ENCODE data around the gene ATP11A. TPM values are rescaled to one million over a fixed set of nuclear protein-coding genes. Genes with fewer than 3 reads are reported as not detected.

ATP11A gene
- total RNA-seq, 1 donor from 2014 or later = 11.5 TPM

DNA sequence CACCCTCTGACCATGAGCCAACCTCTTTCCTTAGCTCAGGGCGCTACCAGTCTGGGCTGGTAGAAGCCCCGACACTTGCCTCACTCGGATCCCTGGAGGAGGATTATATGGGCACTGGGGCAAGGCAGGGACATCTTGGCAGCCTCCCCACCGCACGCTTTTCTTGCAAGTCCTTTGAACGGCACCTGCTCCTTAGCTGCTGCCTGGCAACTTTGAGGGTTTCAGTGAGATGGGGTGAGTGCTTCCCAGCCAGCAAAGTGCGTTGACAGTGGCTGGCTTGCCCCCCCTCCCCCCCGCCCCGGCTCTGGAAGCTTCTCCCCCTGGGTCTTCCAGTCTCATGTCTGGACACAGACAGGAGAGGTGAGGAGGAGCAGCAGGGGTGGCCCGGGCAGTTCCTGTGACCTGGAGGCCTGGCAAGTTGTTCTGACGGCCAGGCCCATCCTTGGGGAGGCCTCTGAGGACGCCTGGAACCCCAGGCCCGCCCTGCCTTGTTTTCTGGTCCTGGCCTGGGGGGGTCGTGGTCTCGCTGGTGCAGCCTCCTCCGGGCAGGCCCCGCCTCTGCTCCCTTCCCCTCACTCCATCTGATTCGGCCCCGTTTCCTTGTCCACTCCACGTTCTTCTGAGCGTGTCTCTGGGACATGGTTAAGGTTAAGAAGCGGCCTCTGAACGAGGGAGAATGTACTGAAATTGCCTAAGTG lies 75.2 kb downstream of the ATP11A start:
- Histone ChIP-seq H3K9me3 (ENCODE audit: control insufficient read depth in 3 of 3, low read length in 3 of 3) (no peaks in the 10 kb centered on the region), H3K4me1 (ENCODE audit: control insufficient read depth in 3 of 3, insufficient read depth in 3 of 3, low read length in 3 of 3) (peaks cover 12 to 19% (median 16%) of the 10 kb centered on the region in 3 donors), H3K27me3 (ENCODE audit: control insufficient read depth in 3 of 3, insufficient read depth in 3 of 3, low read length in 3 of 3) (no peaks in the 10 kb centered on the region), H3K36me3 (ENCODE audit: control insufficient read depth in 3 of 3, insufficient read depth in 3 of 3, low read length in 3 of 3) (no peaks in the 10 kb centered on the region), H3K9ac (ENCODE audit: low read depth in 1 of 3, low read length in 3 of 3) (no peak overlapping the region), H3K4me3 (ENCODE audit: low read length in 3 of 3) (no peak overlapping the region), H3K27ac (ENCODE audit: low read depth, low read length) (no peak overlapping the region)

DNA sequence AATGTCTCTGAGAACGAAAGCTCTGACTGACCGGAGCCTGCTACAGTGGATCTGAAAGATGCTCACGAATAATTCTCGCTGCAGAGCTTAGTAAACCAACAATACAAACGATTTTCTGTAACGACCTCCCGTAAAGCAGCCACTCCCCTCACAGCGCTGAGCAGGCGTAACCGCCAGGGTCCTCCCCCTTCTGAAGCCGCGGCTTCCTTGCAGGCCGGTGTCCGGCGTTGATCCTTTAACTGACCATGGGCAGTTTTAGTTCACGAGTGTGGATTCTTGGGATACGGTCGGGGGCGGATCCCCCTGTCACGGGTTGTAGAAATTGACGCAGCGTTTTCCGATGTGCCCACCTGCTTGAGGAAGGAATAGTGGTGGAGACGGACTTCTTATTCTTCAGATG lies 75.9 kb downstream of the ATP11A start:
- Histone ChIP-seq H3K27me3 (ENCODE audit: control insufficient read depth in 3 of 3, insufficient read depth in 3 of 3, low read length in 3 of 3) (no peaks in the 10 kb centered on the region), H3K4me1 (ENCODE audit: control insufficient read depth in 3 of 3, insufficient read depth in 3 of 3, low read length in 3 of 3) (peaks cover 12 to 25% (median 17%) of the 10 kb centered on the region in 3 donors), H3K4me3 (ENCODE audit: low read length in 3 of 3) (no peak overlapping the region)

DNA sequence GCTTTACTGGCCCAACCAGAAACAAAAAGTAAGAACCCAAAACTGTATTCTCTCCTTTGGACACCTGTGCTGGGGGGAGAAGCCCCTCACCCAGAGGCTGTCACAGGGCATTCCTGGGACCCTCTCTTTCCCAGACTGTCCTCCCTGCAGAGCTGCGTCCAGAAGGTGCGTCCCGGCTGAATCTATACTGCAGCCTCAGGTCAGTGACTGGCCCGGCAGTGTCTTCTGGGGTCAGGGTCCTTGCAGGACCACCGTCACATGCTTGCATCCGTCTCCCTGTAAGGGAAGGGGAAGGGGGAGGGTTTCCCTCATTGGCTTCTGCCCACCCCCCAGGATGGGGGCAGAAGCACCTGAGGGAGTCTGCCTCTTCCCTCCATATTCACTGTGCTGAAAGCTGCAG lies 76.5 kb downstream of the ATP11A start:
- H3K9ac ChIP-seq (ENCODE audit: low read depth in 1 of 3, low read length in 3 of 3) = no peak overlapping the region
- H3K36me3 ChIP-seq (ENCODE audit: control insufficient read depth in 3 of 3, insufficient read depth in 3 of 3, low read length in 3 of 3) = no peaks in the 10 kb centered on the region
- H3K4me1 ChIP-seq (ENCODE audit: control insufficient read depth in 3 of 3, insufficient read depth in 3 of 3, low read length in 3 of 3) = peaks cover 12 to 25% (median 17%) of the 10 kb centered on the region in 3 donors
- no peaks in the 10 kb centered on the region for H3K9me3 ChIP-seq (ENCODE audit: control insufficient read depth in 3 of 3, low read length in 3 of 3)
- H3K27me3 ChIP-seq (ENCODE audit: control insufficient read depth in 3 of 3, insufficient read depth in 3 of 3, low read length in 3 of 3) = no peaks in the 10 kb centered on the region
- no peak overlapping the region for H3K4me3 ChIP-seq (ENCODE audit: low read length in 3 of 3)
- H3K27ac ChIP-seq (ENCODE audit: low read depth, low read length) = no peak overlapping the region

More for the DNA sequence above, 75.9 kb downstream of the ATP11A start:
- no peaks in the 10 kb centered on the region for H3K9me3 ChIP-seq (ENCODE audit: control insufficient read depth in 3 of 3, low read length in 3 of 3)
- H3K36me3 ChIP-seq (ENCODE audit: control insufficient read depth in 3 of 3, insufficient read depth in 3 of 3, low read length in 3 of 3) = no peaks in the 10 kb centered on the region
- H3K27ac ChIP-seq (ENCODE audit: low read depth, low read length) = no peak overlapping the region
- H3K9ac ChIP-seq (ENCODE audit: low read depth in 1 of 3, low read length in 3 of 3) = no peak overlapping the region

DNA sequence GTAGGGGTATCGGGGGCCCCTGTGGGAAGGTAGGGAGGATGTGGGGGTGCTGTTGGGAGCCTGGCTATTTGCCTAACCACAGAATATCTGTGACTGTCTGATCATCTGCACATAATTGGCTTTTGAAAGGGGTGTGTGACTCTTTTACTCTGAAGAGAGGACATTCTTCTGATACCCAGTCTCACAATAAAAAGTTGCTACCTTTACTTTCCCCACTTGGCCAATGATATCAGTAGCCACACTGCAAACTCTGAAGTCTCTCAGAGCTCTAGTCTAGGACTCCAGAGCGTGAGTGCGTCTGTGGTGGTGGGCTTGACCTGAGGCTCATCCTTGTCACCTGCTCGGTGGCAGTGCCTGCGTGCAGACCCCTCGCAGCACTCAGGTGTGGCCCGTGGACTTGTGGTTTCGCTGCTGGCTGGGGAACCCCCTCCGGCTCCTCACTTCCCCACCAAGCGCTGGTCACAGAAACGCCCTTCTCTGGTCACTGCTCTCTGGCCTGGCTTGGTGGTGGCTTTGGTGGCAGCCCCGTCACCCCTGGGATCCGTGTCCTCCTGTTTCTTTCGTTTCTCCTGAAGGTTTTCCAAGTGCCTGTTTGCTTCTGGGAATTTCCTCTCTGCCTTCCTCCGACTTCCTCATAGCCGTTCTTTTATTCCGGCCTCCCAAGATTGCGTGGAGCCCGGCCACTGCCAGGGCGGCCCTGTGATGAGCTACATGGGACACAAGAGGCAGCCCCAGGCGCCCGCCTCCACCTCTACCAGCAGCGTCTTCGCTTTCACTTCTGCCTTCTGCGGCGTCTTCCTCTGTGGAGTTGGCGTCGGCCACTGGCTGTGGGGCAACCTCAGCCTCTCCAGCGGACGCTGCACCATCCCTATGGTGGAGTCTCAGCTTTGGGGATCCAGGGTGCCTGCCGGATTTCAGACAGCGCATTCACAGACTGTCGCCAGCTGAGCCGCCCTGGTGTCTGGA lies 78.0 kb downstream of the ATP11A start:
- Histone ChIP-seq H3K27ac (ENCODE audit: low read depth, low read length) (no peak overlapping the region), H3K9ac (ENCODE audit: low read depth in 1 of 3, low read length in 3 of 3) (no peak overlapping the region), H3K27me3 (ENCODE audit: control insufficient read depth in 3 of 3, insufficient read depth in 3 of 3, low read length in 3 of 3) (no peaks in the 10 kb centered on the region), H3K4me1 (ENCODE audit: control insufficient read depth in 3 of 3, insufficient read depth in 3 of 3, low read length in 3 of 3) (peaks cover 10 to 22% (median 12%) of the 10 kb centered on the region in 3 donors), H3K9me3 (ENCODE audit: control insufficient read depth in 3 of 3, low read length in 3 of 3) (no peaks in the 10 kb centered on the region), H3K36me3 (ENCODE audit: control insufficient read depth in 3 of 3, insufficient read depth in 3 of 3, low read length in 3 of 3) (no peaks in the 10 kb centered on the region), H3K4me3 (ENCODE audit: low read length in 3 of 3) (no peak overlapping the region)

DNA sequence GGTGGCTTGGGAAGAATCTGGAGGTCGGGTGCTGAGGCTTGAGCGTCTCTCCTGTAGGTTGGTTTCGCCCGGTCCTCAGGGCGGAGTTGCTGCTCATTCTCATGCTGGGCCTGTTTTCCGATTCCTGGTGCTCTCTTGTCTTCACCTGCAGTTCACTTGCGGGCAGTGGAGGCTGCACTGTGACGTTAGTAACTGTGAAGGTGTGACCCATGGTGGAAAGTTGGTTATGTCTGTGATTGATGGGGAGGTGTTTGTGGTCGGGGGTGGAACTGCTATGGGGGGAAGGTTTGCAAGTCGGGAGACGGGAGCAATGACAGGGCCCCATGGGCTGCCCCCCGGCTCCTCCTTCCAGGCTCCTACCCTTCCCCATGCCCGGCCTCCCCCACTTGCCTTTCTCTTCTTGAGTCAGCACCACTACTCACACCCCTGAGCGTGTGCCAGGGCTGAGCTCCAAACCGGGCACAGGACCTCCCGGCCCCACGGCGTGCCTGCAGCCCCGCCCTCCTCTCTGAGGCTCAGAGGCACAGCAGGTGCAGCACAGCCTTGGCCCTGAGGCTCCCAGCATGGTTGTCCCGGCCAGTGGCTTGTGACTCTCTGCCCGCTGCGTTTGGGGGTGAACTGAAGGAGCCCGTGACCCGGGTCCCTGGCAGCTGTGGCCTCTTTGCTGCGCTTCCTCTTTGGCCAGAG lies 79.1 kb downstream of the ATP11A start:
- H3K9me3 ChIP-seq (ENCODE audit: control insufficient read depth in 3 of 3, low read length in 3 of 3) = no peaks in the 10 kb centered on the region
- no peak overlapping the region for H3K27ac ChIP-seq (ENCODE audit: low read depth, low read length)
- peaks cover 10 to 22% (median 12%) of the 10 kb centered on the region in 3 donors for H3K4me1 ChIP-seq (ENCODE audit: control insufficient read depth in 3 of 3, insufficient read depth in 3 of 3, low read length in 3 of 3)
- peak overlapping the region in 2 of 3 donors; percentile 8 to 64 for H3K9ac ChIP-seq (ENCODE audit: low read depth in 1 of 3, low read length in 3 of 3)
- H3K4me3 ChIP-seq (ENCODE audit: low read length in 3 of 3) = peak overlapping the region in 2 of 3 donors; percentile 27 to 35
- H3K27me3 ChIP-seq (ENCODE audit: control insufficient read depth in 3 of 3, insufficient read depth in 3 of 3, low read length in 3 of 3) = no peaks in the 10 kb centered on the region
- no peaks in the 10 kb centered on the region for H3K36me3 ChIP-seq (ENCODE audit: control insufficient read depth in 3 of 3, insufficient read depth in 3 of 3, low read length in 3 of 3)

DNA sequence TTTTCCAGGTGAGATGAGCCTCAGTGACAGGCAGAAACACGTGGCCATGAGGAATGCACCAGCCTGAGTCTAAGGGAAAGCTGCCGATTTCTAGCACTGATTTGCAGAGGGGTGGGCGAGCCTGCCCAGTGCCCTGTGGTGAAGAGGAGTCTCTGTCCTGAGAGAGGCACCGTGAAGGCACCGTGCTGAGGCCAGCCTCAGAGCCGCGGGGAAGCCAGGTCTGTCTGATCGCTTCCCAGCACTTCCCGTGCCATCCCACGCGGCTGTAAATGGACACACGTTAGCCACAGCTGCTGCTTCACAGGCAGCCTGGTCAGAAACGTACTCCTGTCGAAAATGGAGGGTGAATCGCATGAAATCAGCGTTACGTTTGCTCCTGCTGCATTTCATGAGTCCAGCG lies 79.8 kb downstream of the ATP11A start:
- peak overlapping the region; percentile 7 to 35 (median 27) for H3K4me3 ChIP-seq (ENCODE audit: low read length in 3 of 3)
- no peaks in the 10 kb centered on the region for H3K27me3 ChIP-seq (ENCODE audit: control insufficient read depth in 3 of 3, insufficient read depth in 3 of 3, low read length in 3 of 3)
- peaks cover 13 to 25% (median 16%) of the 10 kb centered on the region in 3 donors for H3K4me1 ChIP-seq (ENCODE audit: control insufficient read depth in 3 of 3, insufficient read depth in 3 of 3, low read length in 3 of 3)
- H3K9me3 ChIP-seq (ENCODE audit: control insufficient read depth in 3 of 3, low read length in 3 of 3) = no peaks in the 10 kb centered on the region
- no peak overlapping the region for H3K27ac ChIP-seq (ENCODE audit: low read depth, low read length)
- H3K9ac ChIP-seq (ENCODE audit: low read depth in 1 of 3, low read length in 3 of 3) = peak overlapping the region; percentile 8 to 64 (median 51)
- no peaks in the 10 kb centered on the region for H3K36me3 ChIP-seq (ENCODE audit: control insufficient read depth in 3 of 3, insufficient read depth in 3 of 3, low read length in 3 of 3)

DNA sequence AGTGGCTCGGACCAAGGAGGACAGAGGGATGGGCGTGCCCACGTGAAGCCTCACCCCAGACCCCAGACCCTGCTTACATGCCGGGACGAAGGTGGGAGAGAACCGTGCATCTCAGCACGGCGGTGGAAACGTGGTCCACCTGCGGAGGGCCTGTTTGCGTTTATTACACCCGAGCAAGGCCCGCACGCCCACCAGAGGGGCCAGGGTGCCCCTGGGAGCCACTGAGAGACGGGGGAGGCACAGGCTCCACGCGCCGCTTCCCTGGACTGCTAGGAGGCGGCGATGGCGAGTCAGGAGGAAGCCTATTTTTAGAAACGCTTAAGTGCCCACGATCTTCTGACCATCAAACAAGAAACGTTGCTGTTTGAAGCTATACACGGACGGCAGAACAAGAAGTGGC lies 80.7 kb downstream of the ATP11A start:
- Histone ChIP-seq H3K36me3 (ENCODE audit: control insufficient read depth in 3 of 3, insufficient read depth in 3 of 3, low read length in 3 of 3) (no peaks in the 10 kb centered on the region), H3K4me3 (ENCODE audit: low read length in 3 of 3) (no peak overlapping the region), H3K27me3 (ENCODE audit: control insufficient read depth in 3 of 3, insufficient read depth in 3 of 3, low read length in 3 of 3) (no peaks in the 10 kb centered on the region), H3K9ac (ENCODE audit: low read depth in 1 of 3, low read length in 3 of 3) (no peak overlapping the region), H3K27ac (ENCODE audit: low read depth, low read length) (no peak overlapping the region), H3K9me3 (ENCODE audit: control insufficient read depth in 3 of 3, low read length in 3 of 3) (no peaks in the 10 kb centered on the region), H3K4me1 (ENCODE audit: control insufficient read depth in 3 of 3, insufficient read depth in 3 of 3, low read length in 3 of 3) (peaks cover 16 to 28% (median 17%) of the 10 kb centered on the region in 3 donors)

DNA sequence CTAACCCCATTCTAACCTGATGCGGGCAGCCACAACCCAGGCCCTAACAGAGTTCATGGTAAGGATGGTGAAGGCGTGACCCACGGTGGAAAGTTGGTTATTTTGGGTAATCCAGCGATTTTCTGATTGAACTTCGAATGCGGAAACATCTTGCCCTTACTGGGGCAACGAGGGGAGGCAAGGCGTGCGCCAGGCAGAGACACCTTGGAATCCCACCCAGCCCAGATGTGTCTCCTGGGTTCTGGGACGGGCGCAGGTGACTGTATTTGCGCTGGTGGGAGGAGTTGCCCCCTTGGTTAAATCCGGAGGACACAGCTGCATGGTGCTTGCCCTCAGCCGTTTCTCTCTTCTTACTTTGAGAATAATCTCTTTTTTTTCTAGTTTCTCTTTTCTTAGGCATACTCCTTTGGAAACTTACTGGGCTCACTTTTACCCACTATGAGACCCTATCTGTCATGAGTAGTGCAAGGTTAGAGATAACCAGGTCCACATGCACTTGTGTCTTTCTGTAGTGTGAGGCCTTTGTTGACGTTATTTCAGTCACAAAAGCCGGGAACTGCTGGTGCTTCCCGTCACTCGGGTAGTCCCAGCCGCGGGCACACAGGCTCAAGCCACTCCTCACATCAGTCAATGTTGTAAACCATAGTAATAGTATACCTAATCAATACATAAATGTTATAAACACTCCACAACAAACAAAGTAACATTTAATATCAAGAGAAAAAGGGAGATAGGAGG lies 81.5 kb downstream of the ATP11A start:
- H3K27me3 ChIP-seq (ENCODE audit: control insufficient read depth in 3 of 3, insufficient read depth in 3 of 3, low read length in 3 of 3) = no peaks in the 10 kb centered on the region
- H3K4me3 ChIP-seq (ENCODE audit: low read length in 3 of 3) = no peak overlapping the region
- H3K9ac ChIP-seq (ENCODE audit: low read depth in 1 of 3, low read length in 3 of 3) = no peak overlapping the region
- no peaks in the 10 kb centered on the region for H3K36me3 ChIP-seq (ENCODE audit: control insufficient read depth in 3 of 3, insufficient read depth in 3 of 3, low read length in 3 of 3)
- no peak overlapping the region for H3K27ac ChIP-seq (ENCODE audit: low read depth, low read length)
- H3K4me1 ChIP-seq (ENCODE audit: control insufficient read depth in 3 of 3, insufficient read depth in 3 of 3, low read length in 3 of 3) = peaks cover 16 to 28% (median 17%) of the 10 kb centered on the region in 3 donors
- H3K9me3 ChIP-seq (ENCODE audit: control insufficient read depth in 3 of 3, low read length in 3 of 3) = no peaks in the 10 kb centered on the region

DNA sequence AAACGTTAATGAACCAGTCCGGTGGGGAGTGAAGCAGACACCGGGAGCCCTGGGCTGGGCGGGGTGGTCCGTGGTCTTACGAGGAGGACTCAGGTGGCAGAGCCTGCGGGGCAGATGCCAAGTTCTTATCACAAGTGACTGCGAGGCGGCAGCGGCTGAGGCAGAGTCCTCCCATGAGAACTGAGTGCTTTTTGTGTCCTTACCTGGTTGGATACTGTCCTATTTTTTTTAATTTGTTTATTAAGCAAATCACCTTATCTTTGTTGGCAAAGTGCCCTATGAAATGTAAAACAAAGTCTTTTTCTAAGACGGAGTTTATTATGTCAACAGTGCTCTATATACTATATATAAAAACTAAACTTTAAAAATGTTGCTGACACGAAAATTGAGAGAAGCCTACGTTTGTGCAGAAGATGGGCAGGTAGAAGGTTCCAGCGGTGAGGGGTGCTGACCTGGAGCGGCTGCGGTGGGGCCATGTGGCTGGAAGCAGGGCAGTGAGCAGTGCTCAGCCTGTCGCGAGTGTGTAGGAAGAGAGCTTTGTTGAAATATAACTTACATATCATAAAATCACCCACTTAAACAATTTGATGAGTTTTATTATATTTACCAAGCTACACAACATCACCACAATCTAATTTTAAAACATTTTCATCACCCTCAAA lies 82.2 kb downstream of the ATP11A start:
- H3K4me1 ChIP-seq (ENCODE audit: control insufficient read depth in 3 of 3, insufficient read depth in 3 of 3, low read length in 3 of 3) = peaks cover 16 to 28% (median 17%) of the 10 kb centered on the region in 3 donors
- H3K36me3 ChIP-seq (ENCODE audit: control insufficient read depth in 3 of 3, insufficient read depth in 3 of 3, low read length in 3 of 3) = no peaks in the 10 kb centered on the region
- H3K4me3 ChIP-seq (ENCODE audit: low read length in 3 of 3) = no peak overlapping the region
- H3K27ac ChIP-seq (ENCODE audit: low read depth, low read length) = no peak overlapping the region
- H3K9ac ChIP-seq (ENCODE audit: low read depth in 1 of 3, low read length in 3 of 3) = no peak overlapping the region
- no peaks in the 10 kb centered on the region for H3K27me3 ChIP-seq (ENCODE audit: control insufficient read depth in 3 of 3, insufficient read depth in 3 of 3, low read length in 3 of 3)
- no peaks in the 10 kb centered on the region for H3K9me3 ChIP-seq (ENCODE audit: control insufficient read depth in 3 of 3, low read length in 3 of 3)

Data from skeletal muscle tissue (tissue), 4 donors.